ENCODE measurements around the gene CGAS. TPM values are rescaled to one million over a fixed set of nuclear protein-coding genes. Genes with fewer than 3 reads are reported as not detected.

The CGAS gene
- total RNA-seq, 1 donor from 2014 or later: 0.16 TPM

DNA sequence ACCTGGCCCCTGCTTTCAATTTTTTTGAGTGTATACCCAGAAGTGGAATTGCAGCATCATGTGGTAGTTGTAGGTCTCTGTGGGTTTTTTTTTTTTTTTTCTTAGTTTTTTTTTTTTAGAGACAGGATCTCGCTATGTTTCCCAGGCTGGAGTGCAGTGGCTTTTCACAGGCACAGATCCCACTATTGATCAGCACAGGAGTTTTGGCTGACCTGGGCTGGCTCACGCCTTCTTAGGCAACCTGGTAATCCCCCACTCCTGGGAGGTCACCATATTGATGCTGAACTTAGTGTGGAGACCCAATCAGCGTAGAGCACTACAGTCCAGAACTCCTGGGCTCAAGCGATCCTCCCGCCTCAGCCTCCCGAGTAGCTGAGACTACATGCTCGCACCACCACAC lies 35.4 kb upstream of the CGAS start:
- Histone ChIP-seq H3K79me2 (ENCODE audit: insufficient read depth, low read length) (no peaks in the 10 kb centered on the region), H3K9ac (ENCODE audit: low read length) (no peak overlapping the region), H4K20me1 (ENCODE audit: insufficient read depth, low read length) (no peaks in the 10 kb centered on the region), H3K4me1 (ENCODE audit: insufficient read depth, low read length) (no peaks in the 10 kb centered on the region), H3K36me3 (ENCODE audit: insufficient read depth, low read length) (peaks cover 22% of the 10 kb centered on the region), H3K27me3 (ENCODE audit: insufficient read depth, low read length) (no peaks in the 10 kb centered on the region), H3K4me2 (ENCODE audit: low read length) (no peak overlapping the region), H3K9me3 (ENCODE audit: insufficient read depth, low read depth, low read length) (no peaks in the 10 kb centered on the region), H2AFZ (ENCODE audit: low read depth, low read length) (no peak overlapping the region), H3K27ac (ENCODE audit: low read depth, low read length) (no peak overlapping the region), H3K4me3 (ENCODE audit: insufficient read depth, low read depth, low read length) (no peak overlapping the region)
- H3K9me3 Mint-ChIP-seq (ENCODE audit: unreplicated experiment): peaks cover 4% of the 10 kb centered on the region
- FAIRE-seq: no peak
- H3K36me3 Mint-ChIP-seq (ENCODE audit: low read depth, unreplicated experiment): peaks cover 23% of the 10 kb centered on the region
- no peak for DNase-seq (ENCODE audit: low read depth)
- peaks cover 4% of the 10 kb centered on the region for H3K4me1 Mint-ChIP-seq (ENCODE audit: low read depth, unreplicated experiment)
- no peaks in the 10 kb centered on the region for H3K27me3 Mint-ChIP-seq (ENCODE audit: low read depth, unreplicated experiment)
- TF ChIP-seq, protein P1, sequence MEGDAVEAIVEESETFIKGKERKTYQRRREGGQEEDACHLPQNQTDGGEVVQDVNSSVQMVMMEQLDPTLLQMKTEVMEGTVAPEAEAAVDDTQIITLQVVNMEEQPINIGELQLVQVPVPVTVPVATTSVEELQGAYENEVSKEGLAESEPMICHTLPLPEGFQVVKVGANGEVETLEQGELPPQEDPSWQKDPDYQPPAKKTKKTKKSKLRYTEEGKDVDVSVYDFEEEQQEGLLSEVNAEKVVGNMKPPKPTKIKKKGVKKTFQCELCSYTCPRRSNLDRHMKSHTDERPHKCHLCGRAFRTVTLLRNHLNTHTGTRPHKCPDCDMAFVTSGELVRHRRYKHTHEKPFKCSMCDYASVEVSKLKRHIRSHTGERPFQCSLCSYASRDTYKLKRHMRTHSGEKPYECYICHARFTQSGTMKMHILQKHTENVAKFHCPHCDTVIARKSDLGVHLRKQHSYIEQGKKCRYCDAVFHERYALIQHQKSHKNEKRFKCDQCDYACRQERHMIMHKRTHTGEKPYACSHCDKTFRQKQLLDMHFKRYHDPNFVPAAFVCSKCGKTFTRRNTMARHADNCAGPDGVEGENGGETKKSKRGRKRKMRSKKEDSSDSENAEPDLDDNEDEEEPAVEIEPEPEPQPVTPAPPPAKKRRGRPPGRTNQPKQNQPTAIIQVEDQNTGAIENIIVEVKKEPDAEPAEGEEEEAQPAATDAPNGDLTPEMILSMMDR (IDR thresholded peaks at IDR 0.05; ENCODE audit: insufficient read depth, low read depth, low read length): no peak
- no peak for TF ChIP-seq EZH2 (IDR thresholded peaks at IDR 0.05; ENCODE audit: insufficient read depth, low read length)
- no peak overlapping the region for H3K27ac Mint-ChIP-seq (ENCODE audit: unreplicated experiment)
- H3K4me3 Mint-ChIP-seq (ENCODE audit: unreplicated experiment): no peak overlapping the region

DNA sequence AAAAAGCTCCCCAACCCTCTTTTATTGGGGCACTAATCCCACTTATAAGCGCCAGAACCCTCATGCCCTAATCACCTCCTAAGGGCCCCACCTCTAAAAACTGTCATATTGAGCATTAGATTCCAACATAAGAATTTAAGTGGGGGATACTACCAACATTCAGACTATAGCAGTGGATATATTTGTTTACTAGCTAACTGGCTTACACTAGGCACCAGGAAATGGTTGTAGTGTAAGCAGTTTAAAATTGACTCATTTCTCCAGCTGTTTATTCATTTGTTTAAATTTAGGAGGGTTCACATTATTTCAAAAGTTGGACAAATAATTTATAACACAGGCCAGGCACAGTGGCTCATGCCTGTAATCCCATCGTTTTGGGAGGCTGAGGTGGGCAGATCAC lies 32.3 kb upstream of the CGAS start:
- no peak overlapping the region for H3K9ac ChIP-seq (ENCODE audit: low read length)
- no peaks in the 10 kb centered on the region for H3K27me3 Mint-ChIP-seq (ENCODE audit: low read depth, unreplicated experiment)
- no peaks in the 10 kb centered on the region for H3K79me2 ChIP-seq (ENCODE audit: insufficient read depth, low read length)
- no peak overlapping the region for H3K27ac ChIP-seq (ENCODE audit: low read depth, low read length)
- H3K9me3 ChIP-seq (ENCODE audit: insufficient read depth, low read depth, low read length): no peaks in the 10 kb centered on the region
- no peak for DNase-seq (ENCODE audit: low read depth)
- H3K27ac Mint-ChIP-seq (ENCODE audit: unreplicated experiment): no peak overlapping the region
- no peaks in the 10 kb centered on the region for H3K27me3 ChIP-seq (ENCODE audit: insufficient read depth, low read length)
- no peak overlapping the region for H2AFZ ChIP-seq (ENCODE audit: low read depth, low read length)
- no peaks in the 10 kb centered on the region for H3K9me3 Mint-ChIP-seq (ENCODE audit: unreplicated experiment)
- H3K4me3 ChIP-seq (ENCODE audit: insufficient read depth, low read depth, low read length): no peak overlapping the region
- H3K4me1 ChIP-seq (ENCODE audit: insufficient read depth, low read length): no peaks in the 10 kb centered on the region
- TF ChIP-seq EZH2 (IDR thresholded peaks at IDR 0.05; ENCODE audit: insufficient read depth, low read length): no peak
- TF ChIP-seq, protein P1 (IDR thresholded peaks at IDR 0.05; ENCODE audit: insufficient read depth, low read depth, low read length): no peak
- no peaks in the 10 kb centered on the region for H4K20me1 ChIP-seq (ENCODE audit: insufficient read depth, low read length)
- FAIRE-seq: no peak
- H3K4me1 Mint-ChIP-seq (ENCODE audit: low read depth, unreplicated experiment): no peaks in the 10 kb centered on the region
- H3K4me2 ChIP-seq (ENCODE audit: low read length): no peak overlapping the region
- peaks cover 34% of the 10 kb centered on the region for H3K36me3 ChIP-seq (ENCODE audit: insufficient read depth, low read length)
- H3K36me3 Mint-ChIP-seq (ENCODE audit: low read depth, unreplicated experiment): peaks cover 21% of the 10 kb centered on the region
- H3K4me3 Mint-ChIP-seq (ENCODE audit: unreplicated experiment): no peak overlapping the region

DNA sequence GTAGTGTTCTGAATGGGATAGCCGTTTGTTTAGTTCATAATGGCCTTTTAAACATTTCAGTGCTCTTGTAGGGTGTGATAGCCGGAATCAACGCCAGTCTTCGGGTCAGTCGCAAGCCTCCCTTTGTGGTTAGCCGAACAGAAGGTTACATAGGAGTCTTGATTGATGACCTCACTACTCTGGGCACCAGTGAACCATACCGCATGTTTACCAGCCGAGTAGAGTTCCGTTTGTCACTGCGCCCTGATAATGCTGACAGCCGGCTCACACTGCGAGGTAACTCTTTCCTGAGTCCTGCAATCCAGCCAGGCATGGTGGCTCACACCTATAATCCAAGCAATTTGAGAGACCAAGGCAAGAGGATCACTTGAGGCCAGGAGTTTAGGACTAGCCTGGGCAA lies 29.9 kb upstream of the CGAS start:
- TF ChIP-seq, protein P1 (IDR thresholded peaks at IDR 0.05; ENCODE audit: insufficient read depth, low read depth, low read length): no peak
- no peak for TF ChIP-seq EZH2 (IDR thresholded peaks at IDR 0.05; ENCODE audit: insufficient read depth, low read length)
- peaks cover 10% of the 10 kb centered on the region for H3K36me3 Mint-ChIP-seq (ENCODE audit: low read depth, unreplicated experiment)
- no peaks in the 10 kb centered on the region for H3K27me3 Mint-ChIP-seq (ENCODE audit: low read depth, unreplicated experiment)
- Histone ChIP-seq H3K4me3 (ENCODE audit: insufficient read depth, low read depth, low read length) (no peak overlapping the region), H3K79me2 (ENCODE audit: insufficient read depth, low read length) (no peaks in the 10 kb centered on the region), H3K4me2 (ENCODE audit: low read length) (no peak overlapping the region), H4K20me1 (ENCODE audit: insufficient read depth, low read length) (no peaks in the 10 kb centered on the region), H3K9me3 (ENCODE audit: insufficient read depth, low read depth, low read length) (no peaks in the 10 kb centered on the region), H3K9ac (ENCODE audit: low read length) (no peak overlapping the region), H3K27me3 (ENCODE audit: insufficient read depth, low read length) (no peaks in the 10 kb centered on the region), H3K4me1 (ENCODE audit: insufficient read depth, low read length) (no peaks in the 10 kb centered on the region), H2AFZ (ENCODE audit: low read depth, low read length) (no peak overlapping the region), H3K27ac (ENCODE audit: low read depth, low read length) (no peak overlapping the region), H3K36me3 (ENCODE audit: insufficient read depth, low read length) (peaks cover 29% of the 10 kb centered on the region)
- DNase-seq (ENCODE audit: low read depth) (peak; percentile 33), FAIRE-seq (no peak)
- H3K4me3 Mint-ChIP-seq (ENCODE audit: unreplicated experiment): no peak overlapping the region
- H3K27ac Mint-ChIP-seq (ENCODE audit: unreplicated experiment): no peak overlapping the region
- no peaks in the 10 kb centered on the region for H3K4me1 Mint-ChIP-seq (ENCODE audit: low read depth, unreplicated experiment)
- H3K9me3 Mint-ChIP-seq (ENCODE audit: unreplicated experiment): no peaks in the 10 kb centered on the region
